ENCODE measurements around the gene UNC5C.
A peak's percentile ranks its signal among the peaks of the same experiment; 100 is the strongest.

UNC5C gene

DNA sequence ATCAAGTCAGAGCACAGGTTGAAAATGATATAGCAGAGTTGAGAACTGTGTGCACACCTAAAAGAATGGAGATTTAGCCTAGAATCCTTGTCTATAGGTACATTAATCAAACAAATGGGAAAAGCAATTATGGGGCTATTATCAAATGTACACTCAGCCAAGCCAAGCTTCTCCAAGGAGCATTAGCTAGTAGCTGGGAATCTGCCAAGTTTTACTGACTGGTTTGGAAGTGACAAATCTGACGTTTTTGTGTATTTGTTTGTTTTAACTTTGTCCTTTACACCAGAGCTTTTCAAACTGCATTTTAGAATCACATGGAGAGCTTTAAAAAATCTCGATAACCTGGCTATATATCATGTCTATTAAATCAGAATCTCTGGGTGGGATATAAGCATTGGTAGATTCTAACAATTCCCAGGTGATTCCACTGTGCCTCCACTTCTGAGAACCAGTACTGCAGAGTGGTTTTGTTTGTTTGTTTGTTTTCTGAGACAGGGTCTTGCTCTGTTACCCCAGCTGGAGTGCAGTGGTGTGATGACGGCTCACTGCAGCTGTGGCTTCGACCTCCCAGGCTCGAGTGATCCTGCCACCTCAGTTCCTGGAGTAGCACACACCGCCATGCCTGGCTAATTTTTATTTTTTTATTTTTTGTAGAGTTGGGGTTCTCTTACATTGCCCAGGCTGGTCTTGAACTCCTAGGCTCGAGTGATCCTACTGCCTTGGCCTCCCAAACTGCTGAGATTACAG is 279.8 kb downstream of the UNC5C start:
- DNase-seq: no peak

DNA sequence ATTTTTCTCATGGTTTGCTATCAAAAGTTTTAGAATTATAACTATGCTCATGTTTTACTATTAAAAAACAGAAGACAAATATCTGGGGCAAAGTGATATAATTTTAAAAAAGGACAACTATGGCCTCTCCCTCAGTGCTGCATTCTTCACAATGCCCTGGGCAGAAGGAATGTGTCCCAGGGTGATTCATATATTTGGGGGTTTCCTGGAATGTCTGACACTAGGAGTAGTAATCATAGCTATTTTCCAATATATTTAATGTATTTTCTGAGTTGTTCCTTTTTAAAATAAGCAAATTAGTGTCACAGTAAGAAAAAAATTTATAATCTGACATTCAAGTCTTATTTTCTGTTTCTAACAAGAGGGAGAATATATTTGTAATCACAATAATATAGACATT is 281.7 kb downstream of the UNC5C start:
- no peak for DNase-seq

GRCh38 chr4:95265814-95266740 is 282.7 kb downstream of the UNC5C start:
- no peak for DNase-seq

- DNase-seq: no peak
Observed at GRCh38 chr4:95264843-95265242, 283.9 kb downstream of the UNC5C start.

- DNase-seq: no peak
Observed at GRCh38 chr4:95263960-95264359, 284.8 kb downstream of the UNC5C start.

GRCh38 chr4:95263391-95263790 is 285.4 kb downstream of the UNC5C start:
- no peak for DNase-seq

GRCh38 chr4:95256108-95256835 is 292.5 kb downstream of the UNC5C start:
- no peak for DNase-seq

DNA sequence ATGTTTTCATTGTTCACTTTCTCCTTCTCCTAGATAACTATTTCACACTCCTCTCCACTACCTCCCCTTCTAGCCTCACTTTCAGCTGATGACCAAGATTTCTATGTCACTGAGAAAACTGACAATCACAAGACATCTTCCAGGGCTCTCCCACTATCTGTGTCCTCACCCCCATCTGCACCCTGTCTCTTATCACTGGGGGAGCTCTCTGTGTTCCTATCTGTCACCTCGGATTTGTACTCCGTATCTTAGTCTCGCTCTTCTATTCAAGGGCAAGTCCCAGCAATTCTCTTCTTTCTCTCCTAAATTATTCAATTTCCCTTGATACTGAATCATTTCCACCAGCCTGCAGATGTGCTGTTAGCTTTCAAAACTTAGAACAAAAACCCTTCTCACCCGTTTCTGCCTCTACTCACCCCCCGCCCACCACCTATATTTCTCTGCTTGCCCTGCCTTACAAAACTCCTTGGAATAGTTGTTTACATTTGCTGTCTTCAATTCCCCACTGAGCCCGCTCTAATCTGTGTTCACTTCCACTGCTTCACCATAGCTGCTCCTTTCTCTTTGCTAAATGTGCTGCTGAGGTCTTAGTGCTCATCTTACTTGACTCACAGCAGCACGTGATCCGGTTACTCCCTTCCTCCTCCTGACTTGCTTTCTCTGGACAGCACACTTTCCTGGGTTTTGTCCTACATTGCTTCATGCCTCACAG is 293.2 kb downstream of the UNC5C start:
- DNase-seq: peak in 4 of 51 donors; percentile 8 to 26 (median 24)

GRCh38 chr4:95251568-95251967 is 297.2 kb downstream of the UNC5C start:
- DNase-seq: no peak

DNA sequence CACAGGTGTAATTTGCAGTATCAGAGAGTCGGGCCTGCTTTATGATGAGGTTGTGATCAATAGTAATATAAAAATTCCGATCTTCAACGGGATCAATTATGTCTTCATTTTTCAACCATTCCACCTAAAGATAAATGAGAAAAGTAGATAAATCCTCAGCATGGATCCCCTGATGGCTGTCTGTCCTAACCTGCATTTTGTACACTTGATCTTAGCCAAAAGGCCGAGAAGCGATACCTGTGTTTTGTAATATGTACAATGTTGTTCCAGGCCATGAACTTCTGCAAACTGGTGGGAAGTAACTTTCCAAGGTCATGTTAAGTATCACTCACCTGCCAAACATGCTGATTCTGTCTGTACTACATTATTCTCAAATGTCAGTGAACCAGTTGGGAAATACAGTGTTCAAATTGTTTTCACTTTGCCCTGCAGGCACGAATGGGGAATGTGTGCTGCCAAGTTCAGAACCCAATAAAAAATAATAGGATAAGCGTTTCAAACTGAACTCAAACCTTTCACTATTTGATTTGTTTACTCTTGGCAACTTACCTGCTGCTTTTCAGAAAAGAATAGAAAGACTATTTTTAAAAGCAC is 298.1 kb downstream of the UNC5C start:
- no peak for DNase-seq

DNA sequence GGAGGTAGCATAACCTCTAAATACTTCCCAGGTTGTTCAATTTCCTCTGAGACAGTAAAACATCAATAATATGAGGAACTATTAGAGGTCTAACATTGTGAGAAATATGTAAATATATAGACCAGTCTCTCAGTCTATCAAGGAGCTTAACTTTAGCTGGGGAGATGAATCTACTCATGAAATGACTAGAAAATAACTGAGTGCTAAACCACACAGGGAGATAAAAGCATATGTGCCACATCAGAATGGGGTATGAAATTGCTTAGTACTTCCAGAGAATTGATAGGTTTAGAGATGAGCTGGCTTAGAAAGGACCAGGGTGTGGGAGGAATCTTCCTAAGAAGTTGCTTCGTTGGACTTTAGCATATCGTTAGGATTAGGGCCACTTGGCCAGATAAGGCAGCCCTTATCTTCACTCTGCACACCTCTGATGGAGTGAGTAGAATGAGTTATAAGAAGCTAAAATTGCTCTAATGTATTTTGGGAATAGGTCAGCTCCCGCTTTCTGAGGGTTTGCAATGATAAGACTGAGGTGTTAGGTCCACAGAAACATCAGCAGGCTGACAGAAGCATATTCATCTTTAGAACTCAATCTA is 299.2 kb downstream of the UNC5C start:
- DNase-seq: no peak

DNA sequence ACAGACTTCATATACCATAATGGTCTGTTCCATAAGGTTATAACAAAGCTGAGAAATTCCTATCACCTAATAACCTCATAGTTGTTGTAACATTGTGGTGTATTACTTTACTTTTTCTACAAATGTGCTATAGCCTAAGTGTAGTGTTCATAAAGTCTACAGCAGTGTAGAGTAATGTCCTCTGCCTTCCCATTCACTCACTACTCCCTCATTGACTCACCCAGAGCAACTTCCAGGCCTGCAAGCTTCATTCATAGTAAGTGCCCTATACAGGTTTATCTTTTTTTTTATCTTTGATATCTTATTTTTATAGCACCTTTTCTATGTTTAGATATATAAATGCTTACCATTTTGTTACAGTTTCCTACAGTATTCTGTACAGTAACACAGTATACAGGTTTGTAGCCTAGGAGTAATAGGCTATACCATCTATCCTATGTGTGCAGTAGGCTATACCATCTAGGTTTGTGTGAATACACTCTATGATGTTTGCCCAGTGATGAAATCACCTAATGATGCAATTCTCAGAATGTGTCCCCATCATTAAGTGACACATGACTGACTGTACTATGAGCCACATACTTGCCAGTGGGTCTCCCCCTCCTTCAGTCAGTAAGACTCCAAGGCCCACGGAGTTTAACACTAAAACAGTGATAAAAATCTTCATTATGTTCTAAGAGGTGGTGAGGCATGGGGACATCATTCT is 299.9 kb downstream of the UNC5C start:
- DNase-seq: no peak

DNA sequence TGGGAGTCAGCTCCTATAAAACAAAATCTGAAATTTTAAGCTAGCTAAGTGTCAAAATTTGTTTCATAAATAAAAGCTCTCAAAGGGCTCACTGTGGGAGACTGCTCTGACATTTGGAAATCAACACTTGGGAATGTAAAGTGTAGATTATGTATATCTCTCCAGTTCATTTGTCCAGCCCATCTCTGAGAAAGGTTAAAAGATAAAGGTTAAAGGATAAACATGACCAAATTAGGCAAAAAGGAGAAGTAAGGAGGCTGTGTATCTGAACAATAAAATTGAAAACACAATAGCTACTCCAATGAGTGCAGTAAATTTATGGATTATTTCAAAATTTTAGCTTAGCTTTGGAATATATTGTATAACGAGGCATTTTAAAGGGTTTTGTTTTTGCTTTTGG is 304.9 kb downstream of the UNC5C start:
- DNase-seq: no peak

GRCh38 chr4:95238554-95238953 is 310.2 kb downstream of the UNC5C start:
- DNase-seq: no peak

DNA sequence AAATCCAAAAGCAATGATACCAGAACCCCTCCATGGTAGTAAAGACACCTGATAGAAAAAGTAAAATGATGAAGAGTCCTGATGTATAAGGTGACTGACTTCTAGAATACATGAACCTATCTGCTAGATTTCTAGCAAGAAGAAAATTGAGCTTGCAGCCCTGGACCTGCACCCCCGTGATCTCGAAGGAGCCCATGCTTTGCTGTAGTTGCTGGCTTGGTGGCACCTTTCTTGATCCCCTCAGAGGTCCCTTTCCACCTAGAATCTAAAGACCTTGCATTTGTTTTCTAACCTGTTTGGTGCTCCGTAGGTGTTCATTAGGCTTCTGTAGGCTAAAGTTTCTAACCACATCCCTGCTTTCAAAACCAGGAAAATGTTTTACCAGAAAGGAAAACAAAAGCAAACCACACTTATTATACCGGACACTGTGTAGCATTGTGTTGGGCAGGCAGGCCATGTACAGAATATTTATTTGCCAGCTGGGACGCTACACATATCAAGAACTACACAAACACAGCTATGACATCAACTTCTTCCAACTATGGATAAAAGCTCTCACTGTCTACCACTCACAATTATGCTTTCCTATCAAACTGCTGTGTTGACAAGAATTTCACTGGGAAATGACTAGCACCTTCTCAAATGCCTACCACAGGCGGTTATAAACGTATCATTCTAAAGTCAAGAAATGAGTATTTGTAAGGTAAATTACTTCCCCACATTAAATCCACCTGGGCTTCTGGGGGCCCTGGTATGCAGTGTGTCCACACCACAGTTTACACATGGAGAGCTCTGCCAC is 316.2 kb downstream of the UNC5C start:
- DNase-seq: peak in 20 of 51 donors; percentile 8 to 82 (median 31)

DNA sequence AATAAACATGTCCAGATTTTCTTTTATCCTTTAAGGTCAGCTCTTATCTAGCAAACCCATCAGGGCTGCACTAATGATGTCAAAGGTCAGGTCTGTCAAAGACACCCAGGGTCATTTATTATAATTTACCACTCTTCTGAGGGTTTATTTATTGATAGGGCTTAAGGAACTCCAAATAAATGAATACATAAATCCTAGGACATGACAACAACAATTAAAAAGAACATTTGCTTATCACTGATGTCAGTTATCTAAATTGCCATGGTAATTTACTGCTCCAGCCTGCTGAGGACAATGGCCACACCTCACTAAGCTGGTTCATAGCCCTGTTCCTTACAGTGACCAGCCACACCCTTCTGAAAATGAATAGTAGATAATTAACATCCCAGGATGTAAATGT is 317.1 kb downstream of the UNC5C start:
- no peak for DNase-seq

DNA sequence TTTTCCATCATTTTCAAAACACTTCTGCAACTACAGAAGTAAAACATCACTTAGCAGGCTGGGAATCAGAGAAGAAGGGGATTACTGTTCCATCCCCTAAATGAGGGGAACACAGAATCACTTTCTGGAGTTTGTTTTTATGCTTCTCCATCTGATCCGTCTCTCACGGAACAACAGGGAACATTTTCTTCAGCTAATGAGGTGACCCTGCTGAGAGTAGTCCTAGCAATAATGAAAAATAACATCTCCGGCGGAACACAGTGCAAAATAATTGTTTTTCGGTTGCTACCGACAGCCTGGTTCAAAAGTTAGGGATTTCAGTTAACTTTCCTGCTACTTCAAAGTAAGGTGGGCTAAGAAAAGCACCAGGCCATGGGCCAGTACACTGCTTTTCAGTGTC is 322.9 kb downstream of the UNC5C start:
- no peak for DNase-seq

DNA sequence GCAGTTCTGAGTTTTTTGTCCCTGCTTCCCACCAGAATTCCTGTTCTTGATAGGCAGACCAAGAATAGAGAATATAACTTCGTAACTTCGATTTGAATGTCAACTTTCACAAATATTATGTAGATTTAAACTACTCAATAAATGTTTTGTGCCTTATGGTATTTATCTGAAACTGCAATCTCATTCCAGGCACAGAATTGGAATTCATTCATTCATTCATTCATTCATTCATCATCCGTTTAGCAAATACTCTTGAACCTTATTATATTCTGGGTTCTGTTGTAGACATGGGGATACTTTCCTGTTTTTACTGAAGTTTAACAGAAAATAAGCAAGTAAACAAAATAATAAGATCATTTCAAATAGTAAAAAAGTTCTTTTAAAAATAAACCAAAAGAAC is 324.4 kb downstream of the UNC5C start:
- no peak for DNase-seq

Measured in hypothalamus (tissue), 51 donors.